Skeletal muscle tissue (tissue), 4 donors: ENCODE measurements around the gene POLR3GL. TPM values are rescaled to one million over a fixed set of nuclear protein-coding genes. Genes with fewer than 3 reads are reported as not detected.

Experiments
- H3K27ac ChIP-seq: one replicate; pipeline ENCODE4 v1.7.0; 2013; ENCODE audit warnings: mild to moderate bottlenecking, low read depth, low read length, inconsistent platforms
- H3K27me3 ChIP-seq, 3 donors: one replicate each; pipeline ENCODE4 v1.7.0; 2013; ENCODE audit warnings: low read length in 3 of 3; ENCODE audit not compliant: control insufficient read depth in 3 of 3, insufficient read depth in 3 of 3
- H3K36me3 ChIP-seq, 3 donors: one replicate each; pipeline ENCODE4 v1.7.0; 2013; ENCODE audit warnings: low read length in 3 of 3; ENCODE audit not compliant: control insufficient read depth in 3 of 3, insufficient read depth in 3 of 3
- H3K4me1 ChIP-seq, 3 donors: one replicate each; pipeline ENCODE4 v1.7.0; 2013; ENCODE audit warnings: low read length in 3 of 3, mild to moderate bottlenecking in 3 of 3; ENCODE audit not compliant: control insufficient read depth in 3 of 3, insufficient read depth in 3 of 3
- H3K4me3 ChIP-seq, 3 donors: one replicate each; pipeline ENCODE4 v1.7.0; 2013; ENCODE audit warnings: low read length in 3 of 3
- H3K9ac ChIP-seq, 3 donors: one replicate each; pipeline ENCODE4 v1.7.0; 2013; ENCODE audit warnings: low read length in 3 of 3, mild to moderate bottlenecking in 3 of 3, moderate library complexity in 2 of 3, low read depth in 1 of 3
- H3K9me3 ChIP-seq, 3 donors: one replicate each; pipeline ENCODE4 v1.7.0; 2013; ENCODE audit warnings: low read length in 3 of 3; ENCODE audit not compliant: control insufficient read depth in 3 of 3
- total RNA-seq: library from RNA; depleted of rRNA; stranded (reverse); fragments of >200 nt; gene quantifications from one replicate; pipeline ENCODE4 v1.2.3, GENCODE V29; 2014
- donor health status: Osteomylitis.

Gene POLR3GL
- total RNA-seq, 1 donor from 2014 or later = 17.7 TPM

DNA sequence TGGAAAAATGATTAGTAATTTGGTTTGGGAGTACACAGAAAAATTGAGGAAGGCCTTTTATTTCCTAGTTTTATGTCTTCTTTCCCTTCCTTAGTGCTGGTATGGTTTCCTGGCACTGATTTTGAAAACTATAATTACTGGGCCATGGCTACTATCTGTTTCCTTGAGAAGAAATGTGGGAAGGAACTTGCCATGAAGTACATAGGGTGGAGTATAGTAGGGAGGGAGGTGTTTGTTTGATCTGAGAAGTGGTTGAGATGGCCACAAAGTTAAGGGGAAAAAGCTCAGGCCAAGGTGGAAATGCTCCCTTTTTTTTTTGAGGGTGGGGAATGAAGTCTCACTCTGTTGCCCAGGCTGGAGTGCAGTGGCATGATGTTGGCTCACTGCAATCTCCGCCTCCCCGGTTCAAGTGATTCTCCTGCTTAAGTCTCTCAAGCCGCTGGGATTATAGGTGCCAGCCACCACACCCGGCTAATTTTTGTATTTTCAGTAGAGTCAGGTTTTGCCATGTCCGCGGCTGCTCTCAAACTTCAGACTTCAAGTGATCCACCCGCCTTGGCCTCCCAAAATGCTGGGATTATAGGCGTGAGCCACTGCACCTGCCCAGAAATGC, 45.7 kb downstream of the POLR3GL start:
- H3K27me3 ChIP-seq = no peaks in the 10 kb centered on the region
- peaks cover 7 to 10% (median 8%) of the 10 kb centered on the region in 3 donors for H3K4me1 ChIP-seq
- no peak overlapping the region for H3K4me3 ChIP-seq
- H3K9me3 ChIP-seq = no peaks in the 10 kb centered on the region
- no peak overlapping the region for H3K9ac ChIP-seq
- H3K27ac ChIP-seq = no peak overlapping the region
- H3K36me3 ChIP-seq = no peaks in the 10 kb centered on the region

- Histone ChIP-seq H3K27me3 (no peaks in the 10 kb centered on the region), H3K4me1 (peaks cover 3 to 16% (median 5%) of the 10 kb centered on the region in 3 donors), H3K9me3 (no peaks in the 10 kb centered on the region), H3K27ac (no peak overlapping the region), H3K36me3 (peaks cover 1 to 8% (median 3%) of the 10 kb centered on the region in 3 donors), H3K4me3 (no peak overlapping the region), H3K9ac (no peak overlapping the region)
Observed at GRCh38 chr1:146012703-146013558, 48.4 kb downstream of the POLR3GL start.

GRCh38 chr1:146013559-146013922, 49.1 kb downstream of the POLR3GL start:
- peaks cover 8 to 22% (median 9%) of the 10 kb centered on the region in 3 donors for H3K4me1 ChIP-seq
- H3K9ac ChIP-seq = peak overlapping the region in 1 of 3 donors; percentile 23

GRCh38 chr1:146016891-146017290, 52.4 kb downstream of the POLR3GL start:
- no peak overlapping the region for H3K27ac ChIP-seq
- peaks cover 7 to 15% (median 7%) of the 10 kb centered on the region in 3 donors for H3K36me3 ChIP-seq
- no peaks in the 10 kb centered on the region for H3K27me3 ChIP-seq
- H3K9ac ChIP-seq = no peak overlapping the region
- H3K4me1 ChIP-seq = peaks cover 15 to 36% (median 18%) of the 10 kb centered on the region in 3 donors
- no peak overlapping the region for H3K4me3 ChIP-seq
- H3K9me3 ChIP-seq = no peaks in the 10 kb centered on the region

More at GRCh38 chr1:146013559-146013922, 49.1 kb downstream of the POLR3GL start:
- Histone ChIP-seq H3K27ac (no peak overlapping the region), H3K36me3 (peaks cover 4 to 14% (median 7%) of the 10 kb centered on the region in 3 donors), H3K9me3 (no peaks in the 10 kb centered on the region), H3K4me3 (no peak overlapping the region), H3K27me3 (no peaks in the 10 kb centered on the region)

DNA sequence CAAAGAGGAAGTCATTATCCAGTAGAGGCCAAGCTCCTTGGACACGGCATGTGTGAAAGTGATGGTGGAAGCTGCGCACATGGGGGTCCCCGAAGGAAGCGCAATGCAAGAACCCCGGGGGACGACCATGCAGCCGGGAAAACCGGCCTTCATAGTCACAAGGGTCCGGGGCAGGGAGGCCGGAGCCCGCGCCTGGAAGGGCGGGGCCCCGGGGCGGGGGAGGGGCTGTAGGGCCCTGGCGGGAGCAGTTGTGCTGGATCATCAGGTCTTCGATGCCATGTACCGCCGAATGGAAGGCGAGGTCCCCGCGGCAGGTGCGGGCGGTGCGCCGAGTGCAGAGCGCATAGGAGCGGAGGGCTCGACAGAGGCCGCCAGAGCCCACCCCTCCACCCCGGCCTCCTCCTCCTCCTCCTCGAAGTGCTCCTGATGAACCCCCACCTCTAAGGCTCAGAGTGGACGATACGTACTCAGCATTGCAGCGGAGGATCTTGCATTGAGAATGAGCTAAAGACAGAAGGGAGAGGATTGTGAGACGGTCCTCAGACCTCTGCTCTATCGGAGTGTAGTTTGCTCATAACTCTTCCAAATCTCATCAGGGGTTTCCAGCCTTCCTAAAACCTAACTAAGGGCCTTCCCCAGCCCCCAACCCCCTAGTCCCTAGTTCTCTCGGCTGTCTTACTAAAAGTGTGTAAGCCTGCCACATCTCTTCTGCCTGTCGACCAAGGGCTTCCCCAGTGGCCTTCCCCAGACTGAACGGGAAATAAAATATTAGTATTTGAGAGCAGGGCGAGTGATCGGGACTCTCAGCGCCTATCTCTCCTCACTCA, 55.0 kb downstream of the POLR3GL start:
- peak overlapping the region; percentile 88 to 97 (median 95) for H3K9ac ChIP-seq
- no peaks in the 10 kb centered on the region for H3K9me3 ChIP-seq
- peaks cover 7 to 15% (median 7%) of the 10 kb centered on the region in 3 donors for H3K36me3 ChIP-seq
- peak overlapping the region; percentile 99 for H3K27ac ChIP-seq
- H3K4me3 ChIP-seq = peak overlapping the region; percentile 70 to 87 (median 81)
- H3K4me1 ChIP-seq = peaks cover 12 to 39% (median 21%) of the 10 kb centered on the region in 3 donors
- no peaks in the 10 kb centered on the region for H3K27me3 ChIP-seq

DNA sequence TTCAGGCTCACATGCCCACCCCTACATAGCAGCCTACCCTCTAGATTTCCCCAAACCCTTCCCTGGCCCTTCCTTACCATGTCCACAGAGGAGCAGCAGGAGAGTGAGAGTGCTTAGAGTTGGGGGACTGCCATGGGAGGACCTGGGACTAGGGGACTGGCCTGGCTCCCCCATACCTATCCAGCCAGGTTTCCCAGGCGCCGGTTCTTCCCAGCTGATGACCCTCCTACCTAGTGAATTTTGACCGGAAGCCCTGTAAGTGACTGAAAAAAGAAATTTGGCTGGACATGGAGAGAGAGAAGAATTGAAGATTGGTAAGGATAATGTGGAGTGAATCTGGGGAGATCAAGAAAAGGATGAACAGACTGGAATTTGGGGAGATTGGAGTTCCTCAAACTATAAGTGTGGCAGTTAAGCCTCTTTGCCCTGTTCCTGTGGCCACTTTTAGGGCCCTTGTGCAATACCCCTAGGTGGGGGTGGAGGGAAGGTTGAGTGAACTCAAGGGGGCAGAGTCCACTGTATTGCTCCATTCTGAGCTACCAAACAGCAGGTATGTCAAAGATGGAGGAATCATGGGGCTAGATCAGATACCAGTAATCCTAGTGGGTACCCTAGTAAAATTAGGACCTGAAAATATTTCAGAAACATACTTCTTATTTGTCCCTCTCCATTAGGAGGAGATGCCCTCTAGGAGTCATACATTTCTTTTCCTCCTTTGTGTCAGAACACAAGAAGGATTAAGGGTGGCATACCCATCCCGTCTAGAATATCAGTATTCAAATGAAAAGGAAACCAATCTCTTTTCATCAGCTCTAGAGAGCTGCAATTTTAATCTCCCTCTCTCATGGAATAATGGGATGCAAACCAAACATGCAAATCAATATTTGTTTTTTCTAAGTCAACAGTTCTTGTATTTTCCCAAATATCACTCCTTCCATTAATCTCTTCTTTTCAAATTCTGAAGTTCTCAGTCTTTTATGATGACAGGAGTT, 55.9 kb downstream of the POLR3GL start:
- H3K27ac ChIP-seq = peak overlapping the region; percentile 99
- H3K9ac ChIP-seq = peak overlapping the region; percentile 88 to 97 (median 95)
- peak overlapping the region; percentile 70 to 87 (median 81) for H3K4me3 ChIP-seq
- no peaks in the 10 kb centered on the region for H3K9me3 ChIP-seq
- H3K36me3 ChIP-seq = peaks cover 7 to 15% (median 7%) of the 10 kb centered on the region in 3 donors
- H3K27me3 ChIP-seq = no peaks in the 10 kb centered on the region
- H3K4me1 ChIP-seq = peaks cover 12 to 39% (median 23%) of the 10 kb centered on the region in 3 donors

DNA sequence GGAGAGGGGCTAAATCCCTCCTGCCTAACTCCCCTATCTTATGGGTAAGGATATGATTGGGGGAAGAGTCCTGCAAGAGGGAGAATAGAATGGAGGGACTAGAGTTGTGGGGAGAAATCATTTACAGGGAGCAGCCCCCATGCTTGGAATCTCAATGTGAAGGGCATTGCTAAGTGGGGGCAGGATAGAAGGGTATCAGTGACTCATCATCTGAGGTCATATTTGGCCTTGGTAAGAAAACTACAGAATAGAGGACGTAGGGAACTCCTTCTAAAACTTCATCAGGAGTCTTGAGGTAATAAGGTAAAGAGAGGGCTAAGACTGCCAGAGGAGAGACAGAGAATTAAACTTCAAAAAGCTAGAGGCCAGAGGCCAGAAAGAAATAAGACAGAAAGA, 56.6 kb downstream of the POLR3GL start:
- peak overlapping the region; percentile 99 for H3K27ac ChIP-seq
- peaks cover 12 to 39% (median 23%) of the 10 kb centered on the region in 3 donors for H3K4me1 ChIP-seq
- H3K9me3 ChIP-seq = no peaks in the 10 kb centered on the region
- H3K27me3 ChIP-seq = no peaks in the 10 kb centered on the region
- peak overlapping the region; percentile 88 to 97 (median 95) for H3K9ac ChIP-seq
- peaks cover 7 to 15% (median 7%) of the 10 kb centered on the region in 3 donors for H3K36me3 ChIP-seq
- peak overlapping the region; percentile 70 to 87 (median 81) for H3K4me3 ChIP-seq

GRCh38 chr1:146021622-146022402, 57.3 kb downstream of the POLR3GL start, which contains the start of gene HJV:
Gene HJV (minus strand): TSS chr1:146021735. CDS start chr1:146020231, 1,504 bp downstream.
- no peaks in the 10 kb centered on the region for H3K27me3 ChIP-seq
- peaks cover 12 to 35% (median 23%) of the 10 kb centered on the region in 3 donors for H3K4me1 ChIP-seq
- H3K4me3 ChIP-seq = peak within 1 kb of the TSS; percentile 70 to 87 (median 81)
- H3K36me3 ChIP-seq = peaks cover 7 to 15% (median 7%) of the 10 kb centered on the region in 3 donors
- H3K9ac ChIP-seq = peak within 1 kb of the TSS; percentile 88 to 97 (median 95)
- H3K27ac ChIP-seq = peak within 1 kb of the TSS; percentile 99
- H3K9me3 ChIP-seq = no peaks in the 10 kb centered on the region
